HG02642 (cell line): ENCODE results near the gene TMEM132D.

ENCODE experiments used
- ATAC-seq: cut with Tn5 transposase; IDR thresholded peaks from one replicate; pipeline ENCODE4 v1.9.1; 2021; ENCODE audit warnings: mild to moderate bottlenecking; ENCODE audit not compliant: unreplicated experiment, poor library complexity

TMEM132D gene

GRCh38 chr12:129827102-129827865 lies 76.5 kb downstream of the TMEM132D start:
- no peak for ATAC-seq

GRCh38 chr12:129826273-129826672 lies 77.6 kb downstream of the TMEM132D start:
- ATAC-seq = no peak

GRCh38 chr12:129825316-129825715 lies 78.5 kb downstream of the TMEM132D start:
- ATAC-seq = no peak

GRCh38 chr12:129821964-129822363 lies 81.9 kb downstream of the TMEM132D start:
- ATAC-seq = no peak

GRCh38 chr12:129819391-129819790 lies 84.4 kb downstream of the TMEM132D start:
- no peak for ATAC-seq

GRCh38 chr12:129815846-129816245 lies 88.0 kb downstream of the TMEM132D start:
- ATAC-seq = no peak

GRCh38 chr12:129811963-129812362 lies 91.9 kb downstream of the TMEM132D start:
- no peak for ATAC-seq

GRCh38 chr12:129807136-129807535 lies 96.7 kb downstream of the TMEM132D start:
- no peak for ATAC-seq

- no peak for ATAC-seq
These were observed 112.4 kb downstream of the TMEM132D start for GRCh38 chr12:129791396-129791795.

GRCh38 chr12:129790930-129791329 lies 112.9 kb downstream of the TMEM132D start:
- no peak for ATAC-seq

GRCh38 chr12:129790331-129790730 lies 113.5 kb downstream of the TMEM132D start:
- ATAC-seq = no peak

- ATAC-seq = no peak
These were observed 113.9 kb downstream of the TMEM132D start for GRCh38 chr12:129789921-129790320.

- no peak for ATAC-seq
These were observed 115.2 kb downstream of the TMEM132D start for GRCh38 chr12:129788506-129789084.

- no peak for ATAC-seq
These were observed 123.8 kb downstream of the TMEM132D start for GRCh38 chr12:129779989-129780388.

GRCh38 chr12:129779033-129779432 lies 124.8 kb downstream of the TMEM132D start:
- no peak for ATAC-seq

- ATAC-seq = no peak
These were observed 126.7 kb downstream of the TMEM132D start for GRCh38 chr12:129776977-129777667.

GRCh38 chr12:129772501-129773493 lies 131.0 kb downstream of the TMEM132D start:
- ATAC-seq = no peak

- ATAC-seq = no peak
These were observed 132.6 kb downstream of the TMEM132D start for GRCh38 chr12:129771238-129771637.

- ATAC-seq = no peak
These were observed 138.1 kb downstream of the TMEM132D start for GRCh38 chr12:129765719-129766118.

GRCh38 chr12:129762436-129762835 lies 141.4 kb downstream of the TMEM132D start:
- ATAC-seq = no peak
